H54 (cell line): ENCODE results near the gene NKAIN4.

Experiments used
- DNase-seq: peaks from one replicate; pipeline ENCODE4 v3.0.0; 2011; ENCODE audit warnings: low spot score, mixed read lengths; ENCODE audit not compliant: insufficient read length
- FAIRE-seq: peaks from 3 replicates; lab custom pipeline; 2011; peaks lifted over from hg19 to GRCh38; lab: Jason Lieb, UNC
- POLR2A ChIP-seq: IDR thresholded peaks from 2 replicates; pipeline ENCODE4 v1.6.1; 2011; ENCODE audit warnings: low read depth, mild to moderate bottlenecking, low read length

Gene NKAIN4

GRCh38 chr20:63214514-63214913, 39.7 kb downstream of the NKAIN4 start:
- no peak for TF ChIP-seq POLR2A
- no peak for FAIRE-seq

GRCh38 chr20:63212792-63213191, 41.5 kb downstream of the NKAIN4 start:
- no peak for FAIRE-seq
- TF ChIP-seq POLR2A = no peak

More at GRCh38 chr20:63214514-63214913, 39.7 kb downstream of the NKAIN4 start:
- no peak for DNase-seq

GRCh38 chr20:63212393-63212730, 41.9 kb downstream of the NKAIN4 start:
- no peak for TF ChIP-seq POLR2A
- no peak for FAIRE-seq
- no peak for DNase-seq

More at GRCh38 chr20:63212792-63213191, 41.5 kb downstream of the NKAIN4 start:
- no peak for DNase-seq

- DNase-seq = no peak
- TF ChIP-seq POLR2A = no peak
- no peak for FAIRE-seq
These were observed 44.2 kb downstream of the NKAIN4 start for GRCh38 chr20:63210011-63210605.

- DNase-seq = no peak
- no peak for FAIRE-seq
- no peak for TF ChIP-seq POLR2A
These were observed 45.8 kb downstream of the NKAIN4 start for GRCh38 chr20:63208346-63208909.

- DNase-seq (peak; percentile 93), FAIRE-seq (peak; percentile 65)
- TF ChIP-seq POLR2A = no peak
These were observed 47.4 kb downstream of the NKAIN4 start for GRCh38 chr20:63206878-63207277.

- no peak for TF ChIP-seq POLR2A
- no peak for FAIRE-seq
- DNase-seq = no peak
These were observed 48.4 kb downstream of the NKAIN4 start for GRCh38 chr20:63205896-63206295.

- FAIRE-seq = no peak
- no peak for DNase-seq
- no peak for TF ChIP-seq POLR2A
These were observed 49.9 kb downstream of the NKAIN4 start for GRCh38 chr20:63204362-63204761.

- DNase-seq (no peak), FAIRE-seq (no peak)
- TF ChIP-seq POLR2A = no peak
These were observed 51.3 kb downstream of the NKAIN4 start for GRCh38 chr20:63202811-63203526.

GRCh38 chr20:63202021-63202420, 52.2 kb downstream of the NKAIN4 start:
- TF ChIP-seq POLR2A = no peak
- FAIRE-seq = no peak
- DNase-seq = no peak

- FAIRE-seq (no peak), DNase-seq (no peak)
- TF ChIP-seq POLR2A = no peak
These were observed 55.7 kb downstream of the NKAIN4 start for GRCh38 chr20:63198606-63199005.

- FAIRE-seq (no peak), DNase-seq (no peak)
- no peak for TF ChIP-seq POLR2A
These were observed 57.3 kb downstream of the NKAIN4 start for GRCh38 chr20:63196768-63197470.

- DNase-seq = no peak
- FAIRE-seq = no peak
- TF ChIP-seq POLR2A = no peak
These were observed 59.5 kb downstream of the NKAIN4 start for GRCh38 chr20:63194797-63195173.
